Endothelial cell (in vitro differentiated cells): ENCODE measurements around the gene SLC8A2. TPM values are rescaled to one million over a fixed set of nuclear protein-coding genes. Genes with fewer than 3 reads are reported as not detected.

ENCODE experiments used
- DNase-seq: peaks from one replicate; pipeline ENCODE4 v3.0.0; 2021; ENCODE audit warnings: low spot score
- H3K27ac Mint-ChIP-seq: one replicate; pipeline ENCODE4 v1.8.0; 2021; ENCODE audit warnings: mixed read lengths, inconsistent platforms; ENCODE audit not compliant: unreplicated experiment
- H3K27me3 Mint-ChIP-seq: one replicate; pipeline ENCODE4 v1.8.0; 2021; ENCODE audit warnings: mild to moderate bottlenecking, moderate library complexity, mixed read lengths, inconsistent platforms; ENCODE audit not compliant: unreplicated experiment
- H3K36me3 Mint-ChIP-seq: one replicate; pipeline ENCODE4 v1.8.0; 2021; ENCODE audit warnings: mild to moderate bottlenecking, low read depth, mixed read lengths, inconsistent platforms; ENCODE audit not compliant: unreplicated experiment
- H3K4me1 Mint-ChIP-seq: one replicate; pipeline ENCODE4 v1.8.0; 2021; ENCODE audit warnings: mild to moderate bottlenecking, mixed read lengths, inconsistent platforms; ENCODE audit not compliant: unreplicated experiment
- H3K4me3 Mint-ChIP-seq: one replicate; pipeline ENCODE4 v1.8.0; 2021; ENCODE audit warnings: mild to moderate bottlenecking, mixed read lengths, inconsistent platforms; ENCODE audit not compliant: unreplicated experiment
- H3K9me3 Mint-ChIP-seq: one replicate; pipeline ENCODE4 v1.8.0; 2021; ENCODE audit warnings: mixed read lengths, inconsistent platforms; ENCODE audit not compliant: unreplicated experiment
- CTCF ChIP-seq: fragments of 200-600 bp; sonication (generic); IDR thresholded peaks from one replicate; pipeline ENCODE4 v1.5.0; 2021; ENCODE audit warnings: antibody characterized with exemption; ENCODE audit not compliant: unreplicated experiment
- total RNA-seq: library from RNA; stranded (reverse); fragmentation: NEBNext Ultra II Directional; extraction: Animal tissue kit (Norgen Biotek cat#: 25700); gene quantifications from one replicate; pipeline ENCODE4 v1.2.1, GENCODE V29; 2021; ENCODE audit not compliant: unreplicated experiment

SLC8A2 gene
- total RNA-seq, 1 donor from 2014 or later, result 0.80 TPM

GRCh38 chr19:47459477-47459876 lies 12.2 kb downstream of the SLC8A2 start:
- DNase-seq, result no peak
- TF ChIP-seq CTCF, result no peak
- Mint-ChIP-seq H3K36me3 (no peaks in the 10 kb centered on the region), H3K4me3 (no peak overlapping the region), H3K27me3 (no peaks in the 10 kb centered on the region), H3K27ac (no peak overlapping the region), H3K9me3 (no peaks in the 10 kb centered on the region), H3K4me1 (no peaks in the 10 kb centered on the region)

- no peaks in the 10 kb centered on the region for H3K9me3 Mint-ChIP-seq
- H3K27me3 Mint-ChIP-seq, result no peaks in the 10 kb centered on the region
- H3K27ac Mint-ChIP-seq, result no peak overlapping the region
- no peak for DNase-seq
- no peaks in the 10 kb centered on the region for H3K36me3 Mint-ChIP-seq
- no peaks in the 10 kb centered on the region for H3K4me1 Mint-ChIP-seq
- H3K4me3 Mint-ChIP-seq, result no peak overlapping the region
- no peak for TF ChIP-seq CTCF
Observed at GRCh38 chr19:47458672-47459071, 13.0 kb downstream of the SLC8A2 start.

- no peaks in the 10 kb centered on the region for H3K9me3 Mint-ChIP-seq
- no peak for TF ChIP-seq CTCF
- DNase-seq, result no peak
- H3K27me3 Mint-ChIP-seq, result no peaks in the 10 kb centered on the region
- H3K4me1 Mint-ChIP-seq, result no peaks in the 10 kb centered on the region
- no peak overlapping the region for H3K27ac Mint-ChIP-seq
- no peak overlapping the region for H3K4me3 Mint-ChIP-seq
- H3K36me3 Mint-ChIP-seq, result no peaks in the 10 kb centered on the region
Observed at GRCh38 chr19:47456721-47457474, 14.8 kb downstream of the SLC8A2 start.

- no peaks in the 10 kb centered on the region for H3K9me3 Mint-ChIP-seq
- no peak for TF ChIP-seq CTCF
- H3K27me3 Mint-ChIP-seq, result peaks cover 15% of the 10 kb centered on the region
Observed at GRCh38 chr19:47450478-47450877, 21.2 kb downstream of the SLC8A2 start.

GRCh38 chr19:47448360-47448727 lies 23.3 kb downstream of the SLC8A2 start:
- Mint-ChIP-seq H3K27me3 (peaks cover 17% of the 10 kb centered on the region), H3K36me3 (peaks cover 8% of the 10 kb centered on the region)
- TF ChIP-seq CTCF, result no peak

More at GRCh38 chr19:47450478-47450877, 21.2 kb downstream of the SLC8A2 start:
- no peak overlapping the region for H3K4me3 Mint-ChIP-seq
- H3K4me1 Mint-ChIP-seq, result peaks cover 22% of the 10 kb centered on the region
- no peak for DNase-seq
- H3K36me3 Mint-ChIP-seq, result peaks cover 4% of the 10 kb centered on the region
- H3K27ac Mint-ChIP-seq, result no peak overlapping the region

More at GRCh38 chr19:47448360-47448727, 23.3 kb downstream of the SLC8A2 start:
- H3K4me3 Mint-ChIP-seq, result no peak overlapping the region
- DNase-seq, result no peak
- H3K9me3 Mint-ChIP-seq, result no peaks in the 10 kb centered on the region
- H3K4me1 Mint-ChIP-seq, result peaks cover 39% of the 10 kb centered on the region
- H3K27ac Mint-ChIP-seq, result no peak overlapping the region
